GM12801 (cell line): ENCODE measurements around the gene POU6F2.

Experiments used
- CTCF ChIP-seq: IDR thresholded peaks from one replicate; pipeline ENCODE4 v1.5.1; 2011; ENCODE audit warnings: control low read depth; ENCODE audit not compliant: insufficient read length; ENCODE audit errors: extremely low read depth

POU6F2 gene

GRCh38 chr7:38938001-38938485, 39.7 kb upstream of the POU6F2 start:
- no peak for TF ChIP-seq CTCF

GRCh38 chr7:38938589-38938988, 39.1 kb upstream of the POU6F2 start:
- TF ChIP-seq CTCF, result no peak

GRCh38 chr7:38940774-38941173, 36.9 kb upstream of the POU6F2 start:
- TF ChIP-seq CTCF, result no peak

GRCh38 chr7:38942431-38943051, 35.2 kb upstream of the POU6F2 start:
- no peak for TF ChIP-seq CTCF

GRCh38 chr7:38950309-38950708, 27.4 kb upstream of the POU6F2 start:
- TF ChIP-seq CTCF, result no peak

- no peak for TF ChIP-seq CTCF
Observed at GRCh38 chr7:38951213-38951612, 26.5 kb upstream of the POU6F2 start.

GRCh38 chr7:38953227-38953626, 24.5 kb upstream of the POU6F2 start:
- no peak for TF ChIP-seq CTCF
